Trophoblast cell (in vitro differentiated cells and primary cell): Measurements from ENCODE around the gene PRKAR1B.

Source experiments
- DNase-seq, 2 donors: peaks; one replicate each; pipeline ENCODE4 v3.0.0-alpha.2; 2016
- H2AFZ ChIP-seq: 2 replicates; pipeline ENCODE4 v1.6.1; 2013; ENCODE audit warnings: low read length, moderate library complexity, mild to moderate bottlenecking; ENCODE audit not compliant: insufficient read depth, poor library complexity
- H2AK5ac ChIP-seq: 2 replicates; pipeline ENCODE4 v1.6.1; 2013; ENCODE audit warnings: mild to moderate bottlenecking, low read length
- H2BK120ac ChIP-seq: 2 replicates; pipeline ENCODE4 v1.6.1; 2013; ENCODE audit warnings: low read length, mild to moderate bottlenecking, moderate library complexity; ENCODE audit not compliant: insufficient read depth, poor library complexity
- H2BK12ac ChIP-seq: 2 replicates; pipeline ENCODE4 v1.6.1; 2013; ENCODE audit warnings: mild to moderate bottlenecking, low read length, moderate library complexity
- H2BK5ac ChIP-seq: 2 replicates; pipeline ENCODE4 v1.6.1; 2013; ENCODE audit warnings: low read length, low read depth, moderate library complexity, mild to moderate bottlenecking; ENCODE audit not compliant: poor library complexity
- H3K14ac ChIP-seq: 2 replicates; pipeline ENCODE4 v1.6.1; 2013; ENCODE audit warnings: mild to moderate bottlenecking, low read length
- H3K18ac ChIP-seq: 2 replicates; pipeline ENCODE4 v1.6.1; 2013; ENCODE audit warnings: mild to moderate bottlenecking, low read length
- H3K23ac ChIP-seq: 2 replicates; pipeline ENCODE4 v1.6.1; 2013; ENCODE audit warnings: low read length
- H3K27ac ChIP-seq: 2 replicates; pipeline ENCODE4 v1.5.1; 2013; ENCODE audit warnings: low read depth, mild to moderate bottlenecking, inconsistent platforms, low read length, moderate library complexity
- H3K27me3 ChIP-seq: 2 replicates; pipeline ENCODE4 v1.6.1; 2013; ENCODE audit warnings: inconsistent platforms, mild to moderate bottlenecking, low read length, moderate library complexity; ENCODE audit not compliant: insufficient read depth
- H3K36me3 ChIP-seq, 2 experiments: 1 replicate in 1 of 2; 2 replicates in 1 of 2; pipeline ENCODE4 v1.6.1; 2013; ENCODE audit warnings: low read length in 2 of 2, mild to moderate bottlenecking in 2 of 2, moderate library complexity in 1 of 2; ENCODE audit not compliant: insufficient read depth in 2 of 2, control insufficient read depth in 1 of 2
- H3K4ac ChIP-seq: 2 replicates; pipeline ENCODE4 v1.6.1; 2013; ENCODE audit warnings: low read depth, mild to moderate bottlenecking, low read length, moderate library complexity
- H3K4me1 ChIP-seq, 2 experiments: 1 replicate in 1 of 2; 2 replicates in 1 of 2; pipeline ENCODE4 v1.6.1; 2013; ENCODE audit warnings: low read length in 2 of 2, mild to moderate bottlenecking in 2 of 2, moderate library complexity in 1 of 2; ENCODE audit not compliant: insufficient read depth in 2 of 2, control insufficient read depth in 1 of 2
- H3K4me2 ChIP-seq: 2 replicates; pipeline ENCODE4 v1.6.1; 2013; ENCODE audit warnings: inconsistent platforms, mild to moderate bottlenecking, low read length, moderate library complexity
- H3K4me3 ChIP-seq: 2 replicates; pipeline ENCODE4 v1.5.1; 2013; ENCODE audit warnings: mild to moderate bottlenecking, low read depth, low read length, inconsistent platforms
- H3K79me1 ChIP-seq: one replicate; pipeline ENCODE4 v1.6.1; 2013; ENCODE audit warnings: low read length
- H3K79me2 ChIP-seq: 2 replicates; pipeline ENCODE4 v1.6.1; 2013; ENCODE audit warnings: low read length, mild to moderate bottlenecking; ENCODE audit not compliant: control insufficient read depth, insufficient read depth, poor library complexity
- H3K9ac ChIP-seq: 2 replicates; pipeline ENCODE4 v1.6.1; 2013; ENCODE audit warnings: mild to moderate bottlenecking, low read length
- H3K9me3 ChIP-seq: 2 replicates; pipeline ENCODE4 v1.6.1; 2013; ENCODE audit warnings: low read depth, mild to moderate bottlenecking, control low read depth, inconsistent platforms, low read length; ENCODE audit not compliant: insufficient read depth
- H4K12ac ChIP-seq: 2 replicates; pipeline ENCODE4 v1.6.1; 2013; ENCODE audit warnings: low read depth, mild to moderate bottlenecking, low read length, moderate library complexity
- H4K8ac ChIP-seq: 2 replicates; pipeline ENCODE4 v1.6.1; 2013; ENCODE audit warnings: low read depth, mild to moderate bottlenecking, low read length, moderate library complexity
- H4K91ac ChIP-seq: one replicate; pipeline ENCODE4 v1.6.1; 2013; ENCODE audit warnings: low read depth, mild to moderate bottlenecking, low read length, moderate library complexity
- WGBS: extraction: QIAGEN DNeasy Blood & Tissue Kit; methylation state at CpG from one replicate; pipeline ENCODE4 v1.1.7; 2013; ENCODE audit warnings: missing lambda C conversion rate; ENCODE audit not compliant: insufficient read length, insufficient coverage; ENCODE audit errors: extremely low coverage; 5-methylcytosine and 5-hydroxymethylcytosine counted together

Gene PRKAR1B

DNA sequence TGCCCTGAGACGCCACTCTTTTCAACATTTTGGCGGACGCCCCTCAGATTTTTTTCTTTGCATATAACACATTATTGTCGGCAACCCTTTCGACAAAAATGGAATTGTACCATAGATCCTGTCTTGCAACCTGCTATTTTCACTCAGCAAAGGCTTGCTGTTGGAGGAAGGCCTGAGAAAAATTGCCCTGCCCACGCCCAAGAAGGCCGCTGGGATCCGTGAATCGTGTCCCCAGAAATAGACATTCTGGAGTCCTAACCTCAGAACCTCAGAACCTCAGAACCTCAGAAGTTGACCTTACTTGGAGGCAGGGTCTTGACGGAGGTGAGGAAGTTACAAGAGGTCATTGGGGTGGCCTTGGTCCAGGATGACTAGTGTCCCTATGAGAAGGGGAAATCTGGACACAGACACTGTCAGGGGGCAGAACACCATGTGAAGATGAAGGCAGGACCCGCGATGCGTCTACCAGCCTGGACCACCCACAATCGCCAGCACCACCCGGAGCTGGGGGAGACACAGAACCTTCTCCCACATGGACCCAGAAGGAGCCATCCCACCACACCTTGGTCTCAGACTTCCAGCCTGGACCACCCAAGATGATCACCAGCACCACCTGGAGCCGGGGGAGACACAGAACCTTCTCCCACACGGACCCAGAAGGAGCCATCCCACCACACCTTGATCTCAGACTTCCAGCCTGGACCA lies 19.6 kb downstream of the PRKAR1B start:
- Histone ChIP-seq H3K4ac (no peak overlapping the region), H3K4me1 (no peaks in the 10 kb centered on the region), H4K8ac (no peak overlapping the region), H3K79me1 (no peaks in the 10 kb centered on the region), H2BK120ac (no peak overlapping the region), H2AK5ac (no peak overlapping the region), H3K79me2 (no peaks in the 10 kb centered on the region), H3K4me3 (no peak overlapping the region), H3K14ac (no peak overlapping the region), H3K9me3 (no peaks in the 10 kb centered on the region), H3K18ac (no peak overlapping the region), H3K9ac (no peak overlapping the region), H3K27ac (no peak overlapping the region), H4K12ac (no peak overlapping the region), H3K4me2 (no peak overlapping the region), H2BK5ac (no peak overlapping the region), H2BK12ac (no peak overlapping the region), H2AFZ (no peak overlapping the region), H4K91ac (no peak overlapping the region), H3K36me3 (no peaks in the 10 kb centered on the region), H3K23ac (no peak overlapping the region), H3K27me3 (no peaks in the 10 kb centered on the region)
- WGBS = no CpG with 5 or more reads among the region's 17 CpGs
- no peak for DNase-seq

DNA sequence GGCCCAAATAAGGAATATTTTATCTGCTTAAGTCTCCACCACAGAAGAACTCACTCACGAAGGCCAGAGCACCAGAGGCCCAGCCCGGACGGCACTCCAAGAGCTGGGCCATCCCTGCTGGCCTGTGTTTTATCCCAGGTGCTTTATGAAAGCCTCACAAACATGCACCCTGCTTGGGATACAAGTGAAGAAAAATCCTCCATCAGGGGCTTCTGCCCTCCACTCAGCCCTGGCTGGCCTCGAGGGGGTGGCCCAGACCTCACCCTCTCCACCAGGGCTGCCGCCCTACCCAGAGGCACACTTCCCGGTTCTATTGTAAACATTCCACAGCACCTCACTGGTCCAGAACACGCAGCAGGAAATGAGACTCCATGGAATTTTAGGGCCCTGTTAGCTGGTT lies 20.4 kb downstream of the PRKAR1B start:
- H3K36me3 ChIP-seq = no peaks in the 10 kb centered on the region
- no peak overlapping the region for H3K9ac ChIP-seq
- no peak overlapping the region for H3K4me3 ChIP-seq
- H3K27ac ChIP-seq = no peak overlapping the region
- no peak overlapping the region for H2BK120ac ChIP-seq
- H3K79me1 ChIP-seq = no peaks in the 10 kb centered on the region
- H3K9me3 ChIP-seq = no peaks in the 10 kb centered on the region
- H3K79me2 ChIP-seq = no peaks in the 10 kb centered on the region
- H3K14ac ChIP-seq = no peak overlapping the region
- H2AFZ ChIP-seq = no peak overlapping the region
- H2AK5ac ChIP-seq = no peak overlapping the region
- DNase-seq = no peak
- H3K18ac ChIP-seq = no peak overlapping the region
- no CpG with 5 or more reads among the region's 7 CpGs for WGBS
- H4K12ac ChIP-seq = no peak overlapping the region
- H3K4me1 ChIP-seq = no peaks in the 10 kb centered on the region
- H4K91ac ChIP-seq = no peak overlapping the region
- no peak overlapping the region for H3K23ac ChIP-seq
- H3K27me3 ChIP-seq = no peaks in the 10 kb centered on the region
- H2BK5ac ChIP-seq = no peak overlapping the region
- no peak overlapping the region for H2BK12ac ChIP-seq
- H4K8ac ChIP-seq = no peak overlapping the region
- no peak overlapping the region for H3K4me2 ChIP-seq
- H3K4ac ChIP-seq = no peak overlapping the region

DNA sequence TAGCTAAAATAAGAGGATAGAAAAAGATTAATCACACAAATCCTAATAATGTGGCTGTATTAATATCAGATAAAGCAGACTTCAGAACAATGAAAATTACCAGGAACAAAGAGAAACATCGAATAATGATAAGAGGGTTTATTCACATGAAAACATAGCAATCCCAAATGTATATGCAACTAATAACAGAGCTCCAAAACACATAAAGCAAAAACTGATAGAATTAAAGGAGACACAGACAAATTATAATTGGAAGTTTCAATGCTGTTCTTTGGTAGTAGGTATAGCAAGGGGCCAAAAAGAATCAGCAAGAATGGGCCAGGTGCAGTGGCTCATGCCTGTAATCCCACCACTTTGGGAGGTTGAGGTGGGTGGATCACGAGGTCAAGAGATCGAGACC lies 24.0 kb downstream of the PRKAR1B start:
- Histone ChIP-seq H3K18ac (no peak overlapping the region), H3K4me3 (no peak overlapping the region), H2BK120ac (no peak overlapping the region), H2AFZ (no peak overlapping the region), H2AK5ac (no peak overlapping the region), H3K4ac (no peak overlapping the region), H4K8ac (no peak overlapping the region), H4K91ac (no peak overlapping the region), H3K4me2 (no peak overlapping the region), H3K79me2 (no peaks in the 10 kb centered on the region), H2BK5ac (no peak overlapping the region), H3K4me1 (no peaks in the 10 kb centered on the region), H3K23ac (no peak overlapping the region), H3K27ac (no peak overlapping the region), H4K12ac (no peak overlapping the region), H3K27me3 (no peaks in the 10 kb centered on the region), H3K9ac (no peak overlapping the region), H2BK12ac (no peak overlapping the region), H3K36me3 (no peaks in the 10 kb centered on the region), H3K9me3 (peaks cover 2% of the 10 kb centered on the region), H3K14ac (no peak overlapping the region), H3K79me1 (no peaks in the 10 kb centered on the region)
- no peak for DNase-seq
- no CpG with 5 or more reads among the region's 3 CpGs for WGBS

DNA sequence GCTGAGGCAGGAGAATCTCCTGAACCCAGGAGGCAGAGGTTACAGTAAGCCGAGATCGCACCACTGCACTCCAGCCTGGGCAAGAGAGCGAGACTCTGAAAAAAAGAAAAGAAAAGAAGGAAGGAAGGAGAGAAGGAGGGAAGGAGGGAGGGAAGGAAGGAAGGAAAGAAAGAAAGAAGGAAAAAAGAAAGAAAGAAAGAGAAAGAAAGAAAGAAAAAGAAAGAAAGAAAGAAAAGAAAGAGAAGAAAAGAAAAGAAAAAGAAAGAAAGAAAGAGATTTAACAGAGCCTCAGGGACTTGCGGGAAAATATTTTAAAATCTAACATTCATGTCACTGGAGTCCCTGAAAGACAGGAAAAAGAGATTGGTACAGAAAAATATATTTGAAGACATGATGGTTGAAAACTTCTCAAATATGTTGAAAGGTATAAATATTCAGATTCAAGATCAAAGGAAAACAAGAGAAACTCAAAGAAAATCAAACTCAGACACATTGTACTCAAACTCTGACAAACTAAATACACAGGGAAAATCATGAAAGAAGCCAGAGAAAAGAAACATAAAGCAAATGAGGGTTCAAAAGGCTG lies 25.9 kb downstream of the PRKAR1B start:
- no peak overlapping the region for H2AK5ac ChIP-seq
- peaks cover 0 to 3% of the 10 kb centered on the region in 2 experiments for H3K4me1 ChIP-seq
- H4K91ac ChIP-seq = no peak overlapping the region
- H3K36me3 ChIP-seq = no peaks in the 10 kb centered on the region
- no peaks in the 10 kb centered on the region for H3K79me2 ChIP-seq
- H3K4me2 ChIP-seq = no peak overlapping the region
- no peak overlapping the region for H3K4me3 ChIP-seq
- H3K14ac ChIP-seq = no peak overlapping the region
- no peak overlapping the region for H3K4ac ChIP-seq
- no peak overlapping the region for H4K12ac ChIP-seq
- no peak overlapping the region for H2BK12ac ChIP-seq
- H4K8ac ChIP-seq = no peak overlapping the region
- H2BK5ac ChIP-seq = no peak overlapping the region
- WGBS = no CpG with 5 or more reads among the region's 4 CpGs
- H3K23ac ChIP-seq = no peak overlapping the region
- H2AFZ ChIP-seq = no peak overlapping the region
- H3K18ac ChIP-seq = no peak overlapping the region
- H3K9me3 ChIP-seq = peaks cover 2% of the 10 kb centered on the region
- no peak for DNase-seq
- H3K27me3 ChIP-seq = no peaks in the 10 kb centered on the region
- H3K9ac ChIP-seq = no peak overlapping the region
- no peak overlapping the region for H3K27ac ChIP-seq
- H3K79me1 ChIP-seq = no peaks in the 10 kb centered on the region
- H2BK120ac ChIP-seq = no peak overlapping the region
